HG03442 (cell line): ENCODE results near the gene TMEM108.

Experiments
- ATAC-seq: cut with Tn5 transposase; IDR thresholded peaks from one replicate; pipeline ENCODE4 v1.9.1; 2021; ENCODE audit warnings: mild to moderate bottlenecking, moderate library complexity; ENCODE audit not compliant: unreplicated experiment

Gene TMEM108

GRCh38 chr3:133159498-133160475 lies 121.6 kb downstream of the TMEM108 start:
- ATAC-seq = peak; percentile 48

- no peak for ATAC-seq
Observed at GRCh38 chr3:133161656-133162055, 123.5 kb downstream of the TMEM108 start.

GRCh38 chr3:133162265-133162664 lies 124.1 kb downstream of the TMEM108 start:
- ATAC-seq = no peak

- no peak for ATAC-seq
Observed at GRCh38 chr3:133162670-133163305, 124.6 kb downstream of the TMEM108 start.

- no peak for ATAC-seq
Observed at GRCh38 chr3:133167340-133168024, 129.3 kb downstream of the TMEM108 start.

- no peak for ATAC-seq
Observed at GRCh38 chr3:133168025-133168401, 129.8 kb downstream of the TMEM108 start.

- ATAC-seq = no peak
Observed at GRCh38 chr3:133169331-133170068, 131.3 kb downstream of the TMEM108 start.

GRCh38 chr3:133171831-133172230 lies 133.6 kb downstream of the TMEM108 start:
- ATAC-seq = no peak

- ATAC-seq = no peak
Observed at GRCh38 chr3:133181392-133182150, 143.4 kb downstream of the TMEM108 start.

- no peak for ATAC-seq
Observed at GRCh38 chr3:133187870-133188379, 149.7 kb downstream of the TMEM108 start.

- no peak for ATAC-seq
Observed at GRCh38 chr3:133188996-133189395, 150.8 kb downstream of the TMEM108 start.

GRCh38 chr3:133189893-133190292 lies 151.7 kb downstream of the TMEM108 start:
- no peak for ATAC-seq

- no peak for ATAC-seq
Observed at GRCh38 chr3:133191818-133192217, 153.6 kb downstream of the TMEM108 start.

- ATAC-seq = no peak
Observed at GRCh38 chr3:133192363-133192945, 154.3 kb downstream of the TMEM108 start.

- ATAC-seq = no peak
Observed at GRCh38 chr3:133192967-133193366, 154.8 kb downstream of the TMEM108 start.

- no peak for ATAC-seq
Observed at GRCh38 chr3:133196527-133196926, 158.3 kb downstream of the TMEM108 start.

- ATAC-seq = no peak
Observed at GRCh38 chr3:133197619-133198018, 159.4 kb downstream of the TMEM108 start.

GRCh38 chr3:133206921-133207320 lies 168.7 kb downstream of the TMEM108 start:
- ATAC-seq = no peak

GRCh38 chr3:133208184-133208583 lies 170.0 kb downstream of the TMEM108 start:
- no peak for ATAC-seq
